NK-92 (cell line): ENCODE measurements around the gene SF3B1.
"Not testable (repeated sequence)": the region's sequence is repeated elsewhere in the genome, so short reads cannot be mapped to it uniquely, and the experiment has no call there.

ENCODE experiments used
- DNase-seq: peaks from one replicate; lab custom pipeline; 2025; ENCODE audit not compliant: unreplicated experiment; lab: John Stamatoyannopoulos, UW

SF3B1 gene, protein sequence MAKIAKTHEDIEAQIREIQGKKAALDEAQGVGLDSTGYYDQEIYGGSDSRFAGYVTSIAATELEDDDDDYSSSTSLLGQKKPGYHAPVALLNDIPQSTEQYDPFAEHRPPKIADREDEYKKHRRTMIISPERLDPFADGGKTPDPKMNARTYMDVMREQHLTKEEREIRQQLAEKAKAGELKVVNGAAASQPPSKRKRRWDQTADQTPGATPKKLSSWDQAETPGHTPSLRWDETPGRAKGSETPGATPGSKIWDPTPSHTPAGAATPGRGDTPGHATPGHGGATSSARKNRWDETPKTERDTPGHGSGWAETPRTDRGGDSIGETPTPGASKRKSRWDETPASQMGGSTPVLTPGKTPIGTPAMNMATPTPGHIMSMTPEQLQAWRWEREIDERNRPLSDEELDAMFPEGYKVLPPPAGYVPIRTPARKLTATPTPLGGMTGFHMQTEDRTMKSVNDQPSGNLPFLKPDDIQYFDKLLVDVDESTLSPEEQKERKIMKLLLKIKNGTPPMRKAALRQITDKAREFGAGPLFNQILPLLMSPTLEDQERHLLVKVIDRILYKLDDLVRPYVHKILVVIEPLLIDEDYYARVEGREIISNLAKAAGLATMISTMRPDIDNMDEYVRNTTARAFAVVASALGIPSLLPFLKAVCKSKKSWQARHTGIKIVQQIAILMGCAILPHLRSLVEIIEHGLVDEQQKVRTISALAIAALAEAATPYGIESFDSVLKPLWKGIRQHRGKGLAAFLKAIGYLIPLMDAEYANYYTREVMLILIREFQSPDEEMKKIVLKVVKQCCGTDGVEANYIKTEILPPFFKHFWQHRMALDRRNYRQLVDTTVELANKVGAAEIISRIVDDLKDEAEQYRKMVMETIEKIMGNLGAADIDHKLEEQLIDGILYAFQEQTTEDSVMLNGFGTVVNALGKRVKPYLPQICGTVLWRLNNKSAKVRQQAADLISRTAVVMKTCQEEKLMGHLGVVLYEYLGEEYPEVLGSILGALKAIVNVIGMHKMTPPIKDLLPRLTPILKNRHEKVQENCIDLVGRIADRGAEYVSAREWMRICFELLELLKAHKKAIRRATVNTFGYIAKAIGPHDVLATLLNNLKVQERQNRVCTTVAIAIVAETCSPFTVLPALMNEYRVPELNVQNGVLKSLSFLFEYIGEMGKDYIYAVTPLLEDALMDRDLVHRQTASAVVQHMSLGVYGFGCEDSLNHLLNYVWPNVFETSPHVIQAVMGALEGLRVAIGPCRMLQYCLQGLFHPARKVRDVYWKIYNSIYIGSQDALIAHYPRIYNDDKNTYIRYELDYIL

GRCh38 chr2:197434541-197435513 lies at the start of gene SF3B1:
Gene SF3B1, minus strand, starts transcription at chr2:197435028. Its CDS starts 29 bp downstream, at chr2:197434999.
- peak; percentile 97 for DNase-seq

- DNase-seq, result not testable (repeated sequence)
These were observed 49.4 kb upstream of the SF3B1 start for GRCh38 chr2:197484248-197484647.

DNA sequence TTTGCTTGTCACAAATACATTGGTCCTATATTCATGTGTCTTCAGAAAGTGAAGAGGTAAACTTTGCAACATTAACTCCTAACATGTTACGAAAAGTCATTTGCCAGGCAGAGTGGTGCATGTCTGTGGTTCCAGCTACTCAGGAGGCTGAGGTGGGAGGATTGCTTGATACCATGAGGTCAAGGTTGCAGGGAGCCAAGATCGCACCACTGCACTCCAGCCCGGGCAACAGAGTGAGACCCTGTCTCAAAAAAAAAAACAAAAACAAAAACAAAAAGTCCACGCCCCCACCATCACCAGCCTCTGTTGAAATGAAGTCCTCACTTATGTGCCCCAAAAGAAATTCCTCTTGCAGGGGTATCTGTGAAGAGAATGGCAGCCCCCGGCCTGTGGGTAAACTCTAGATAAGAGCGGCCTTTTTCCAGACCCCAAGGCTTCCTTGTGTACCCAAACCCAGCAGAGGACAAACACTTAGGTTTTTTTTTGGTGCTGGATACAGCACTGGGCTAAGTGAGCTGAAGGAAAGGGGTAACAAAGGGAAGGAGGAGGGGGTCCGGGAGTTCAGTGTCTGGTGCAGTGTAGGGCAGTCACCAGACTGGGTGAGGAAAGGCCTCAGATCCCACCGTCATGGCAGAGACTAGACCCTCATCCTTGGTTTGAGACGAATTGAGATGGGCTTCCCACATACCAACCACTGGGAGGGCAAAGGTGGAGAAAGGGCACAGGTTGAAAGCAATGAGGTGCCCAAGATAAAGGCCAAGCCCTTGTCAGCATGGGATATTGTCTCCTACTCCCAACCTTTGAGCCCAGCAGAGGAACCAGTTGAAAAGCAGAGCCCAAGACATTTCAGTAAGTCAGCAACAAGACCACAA lies 45.6 kb upstream of the SF3B1 start:
- DNase-seq, result no peak

- DNase-seq, result no peak
These were observed 43.0 kb upstream of the SF3B1 start for GRCh38 chr2:197477797-197478196.

DNA sequence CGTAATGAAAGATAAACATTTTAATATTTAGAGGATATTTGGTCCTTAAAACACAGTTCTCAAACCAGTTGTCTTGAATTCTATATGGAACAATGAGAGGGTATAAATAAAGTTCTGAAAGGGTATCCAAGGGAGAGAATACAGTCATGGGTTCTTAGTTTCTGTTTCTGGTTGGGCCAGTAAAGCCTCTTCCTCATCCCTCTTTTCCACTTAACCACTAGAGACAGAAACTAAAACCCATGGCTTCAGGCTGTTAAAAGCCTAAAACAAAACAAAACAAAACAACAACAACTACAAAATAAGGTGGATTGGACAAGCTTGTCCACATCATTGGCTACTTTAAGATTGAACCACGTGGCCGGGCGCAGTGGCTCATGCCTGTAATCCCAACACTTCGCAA lies 37.3 kb upstream of the SF3B1 start:
- no peak for DNase-seq

DNA sequence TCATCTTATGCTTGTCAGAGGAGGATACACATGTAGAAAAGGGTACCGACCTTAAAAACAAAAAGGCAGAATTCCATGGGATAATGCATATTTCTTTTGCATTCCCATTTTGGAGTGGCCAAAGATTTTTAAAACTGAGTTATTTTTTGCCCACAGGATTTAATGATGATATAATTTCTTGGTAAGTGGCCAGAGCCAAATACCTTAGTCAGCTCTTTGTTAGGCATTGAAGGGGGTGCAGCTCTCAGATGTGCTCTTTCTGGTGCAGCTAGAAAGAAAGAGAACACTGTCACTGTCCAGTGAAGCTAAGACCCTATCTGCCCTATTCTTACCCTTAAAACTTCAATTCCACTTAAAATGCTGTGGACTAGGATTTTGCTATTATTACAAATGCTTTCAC lies 29.3 kb upstream of the SF3B1 start:
- DNase-seq, result no peak

DNA sequence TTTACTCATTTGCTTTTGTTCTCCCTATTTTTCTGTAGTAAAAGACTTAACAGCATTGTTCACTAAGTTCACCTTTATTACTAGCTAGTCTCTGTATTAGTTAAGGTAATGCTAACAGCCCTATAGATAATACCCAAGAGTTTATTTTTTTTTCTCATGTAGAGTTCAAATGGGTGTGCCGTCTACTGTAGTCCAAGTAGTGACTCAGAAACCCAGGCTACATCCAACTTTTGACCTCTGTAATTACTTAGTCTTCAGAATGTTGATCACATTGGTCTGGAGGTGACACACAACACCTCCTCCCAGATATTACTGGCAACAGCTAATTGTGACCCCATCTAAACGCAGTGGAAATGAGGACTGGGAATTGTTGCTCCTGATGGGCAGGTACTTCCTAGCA lies 26.2 kb upstream of the SF3B1 start:
- no peak for DNase-seq

DNA sequence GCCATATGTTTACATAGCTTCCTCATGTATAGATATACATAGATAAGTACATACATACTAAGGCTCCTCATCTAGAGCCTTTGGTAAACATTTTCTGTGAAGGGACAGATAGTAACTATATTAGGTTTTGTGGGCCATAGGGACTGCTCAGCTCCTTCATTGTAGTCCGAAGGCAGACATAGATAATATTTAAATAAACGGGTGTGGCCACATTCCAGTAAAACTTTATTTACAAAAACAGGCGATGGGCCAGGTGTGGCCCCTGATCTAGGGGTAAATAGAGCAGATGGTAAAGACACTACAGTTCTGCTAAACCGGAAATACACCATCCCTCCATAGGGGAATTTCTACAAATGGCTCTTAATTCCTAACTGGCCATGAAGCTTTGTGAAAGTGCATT lies 25.8 kb upstream of the SF3B1 start:
- DNase-seq, result no peak

GRCh38 chr2:197455428-197455827 lies 20.6 kb upstream of the SF3B1 start:
- DNase-seq, result no peak

DNA sequence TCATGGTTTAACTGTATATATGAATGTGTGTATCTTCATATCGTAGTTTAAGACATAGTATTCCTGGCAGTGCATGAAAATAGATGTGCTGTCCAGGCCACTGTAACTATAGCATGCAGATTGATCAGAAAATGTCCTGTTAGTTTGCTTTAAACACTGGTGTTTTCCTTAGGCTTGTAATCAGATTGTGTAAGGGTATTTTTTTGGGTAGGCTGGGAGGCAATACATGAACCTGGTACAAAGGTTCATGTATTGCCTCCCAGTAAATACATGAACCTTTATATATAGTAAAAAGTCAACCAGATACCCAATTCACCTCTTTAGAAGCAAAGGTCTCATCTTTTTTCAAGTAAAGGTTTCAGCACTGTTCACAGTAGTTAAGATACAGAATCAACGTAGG lies 20.1 kb upstream of the SF3B1 start:
- no peak for DNase-seq

GRCh38 chr2:197453914-197454398 lies 19.1 kb upstream of the SF3B1 start:
- DNase-seq, result no peak

GRCh38 chr2:197453123-197453913 lies 18.5 kb upstream of the SF3B1 start, which contains the start of gene COQ10B:
Gene COQ10B, plus strand, starts transcription at chr2:197453552. Its CDS starts 9 bp downstream, at chr2:197453561.
- peak; percentile 95 for DNase-seq

GRCh38 chr2:197452754-197453122 lies 17.9 kb upstream of the SF3B1 start:
- DNase-seq, result no peak

GRCh38 chr2:197450935-197451358 lies 16.1 kb upstream of the SF3B1 start:
- not testable (repeated sequence) for DNase-seq

DNA sequence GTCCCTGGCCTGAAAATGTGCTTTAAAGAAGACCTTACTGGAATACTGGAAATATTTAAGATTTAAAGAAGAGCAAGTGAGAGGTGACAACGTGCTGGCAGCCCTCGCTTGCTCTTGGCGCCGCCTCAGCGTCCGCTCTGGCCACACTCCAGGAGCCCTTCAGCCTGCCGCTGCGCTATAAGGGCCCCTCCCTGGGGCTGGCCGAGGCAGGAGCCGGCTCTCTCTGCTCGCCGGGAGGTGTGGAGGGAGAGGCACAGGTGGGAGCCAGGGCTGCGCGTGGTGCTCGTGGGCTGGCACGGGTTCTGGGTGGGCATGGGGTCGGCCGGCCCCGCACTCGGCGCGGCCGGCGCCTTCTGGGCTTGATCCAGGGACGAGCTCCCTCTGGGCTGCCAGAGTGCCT lies 15.6 kb upstream of the SF3B1 start:
- DNase-seq, result no peak

DNA sequence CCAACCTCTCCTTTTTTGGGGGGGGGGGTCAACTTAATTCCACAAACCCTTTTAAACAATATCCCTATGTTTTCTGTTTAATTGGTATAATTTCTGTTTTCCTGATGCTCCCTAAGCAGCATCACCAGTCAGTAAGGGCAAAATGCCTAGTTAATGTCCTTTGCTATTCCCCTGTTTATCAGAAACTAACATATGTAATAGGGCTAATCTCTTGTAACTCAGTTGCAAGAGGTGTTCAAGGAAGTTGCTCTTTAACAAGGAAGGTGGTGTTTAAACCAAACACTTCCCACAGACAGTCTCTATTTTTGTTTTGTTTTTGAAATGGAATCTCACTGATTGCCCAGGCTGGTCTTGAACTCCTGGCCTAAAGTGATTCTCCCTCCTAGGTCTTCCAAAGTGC lies 12.0 kb upstream of the SF3B1 start:
- DNase-seq, result no peak

GRCh38 chr2:197445746-197446145 lies 10.9 kb upstream of the SF3B1 start:
- DNase-seq, result no peak

DNA sequence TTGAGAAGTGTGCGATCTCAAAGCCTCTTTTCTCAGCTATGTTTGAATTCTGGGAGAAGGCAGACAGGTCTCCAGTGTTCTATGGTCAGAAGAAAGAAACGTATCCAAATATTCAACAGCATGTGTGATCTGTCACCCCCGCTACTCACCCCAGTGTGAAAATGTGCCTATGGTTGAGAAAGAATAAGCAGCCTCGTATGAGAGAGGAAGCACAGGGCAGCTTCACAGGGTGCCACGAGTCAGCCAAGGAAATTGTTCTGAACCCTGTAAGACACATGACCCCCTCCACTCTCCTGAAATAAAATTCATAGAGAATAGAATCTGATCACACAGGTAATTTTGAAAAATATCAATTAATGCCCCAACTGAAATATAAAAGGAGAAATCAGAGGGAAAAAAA lies 8.0 kb upstream of the SF3B1 start:
- DNase-seq, result no peak
